K562 (cell line): Measurements from ENCODE around the gene AIFM3. TPM values are rescaled to one million over a fixed set of nuclear protein-coding genes. Genes with fewer than 3 reads are reported as not detected.

Source experiments
- BCOR ChIP-seq: fragments of 450-650 bp; IDR thresholded peaks from 2 replicates; pipeline ENCODE4 v1.6.1; 2016
- CHD7 ChIP-seq: fragments of 200-600 bp; sonication (generic); IDR thresholded peaks from one replicate; pipeline ENCODE4 v1.6.1; 2012; ENCODE audit warnings: mild to moderate bottlenecking, low read depth, low read length, inconsistent platforms
- NFATC3 ChIP-seq: fragments of 450-650 bp; IDR thresholded peaks from 2 replicates; pipeline ENCODE4 v1.6.1; 2017; ENCODE audit warnings: mild to moderate bottlenecking
- RAD51 ChIP-seq: fragments of 450-650 bp; IDR thresholded peaks from 2 replicates; pipeline ENCODE4 v1.7.1; 2016; ENCODE audit warnings: low read depth, mild to moderate bottlenecking, borderline replicate concordance
- SMARCB1 ChIP-seq: IDR thresholded peaks from 2 replicates; pipeline ENCODE4 v1.6.1; 2011; ENCODE audit warnings: improper control_type of control experiment, low read depth; ENCODE audit not compliant: insufficient read length
- SNAPC5 ChIP-seq: fragments of 250-450 bp; sonication (Bioruptor Pico); IDR thresholded peaks from 2 replicates; pipeline ENCODE4 v1.8.0; 2021; ENCODE audit warnings: moderate library complexity, mild to moderate bottlenecking, inconsistent platforms
- TEAD4 ChIP-seq, 2 experiments: sonication (generic) in 1 of 2; formaldehyde crosslinking in 1 of 2; IDR thresholded peaks; 2 replicates each; pipeline versions ENCODE4 v1.6.1 to v1.8.0; 2012 to 2022; ENCODE audit warnings: borderline replicate concordance in 1 of 2, inconsistent platforms in 1 of 2, low read length in 1 of 2, mild to moderate bottlenecking in 1 of 2, missing genetic modification reagents in 1 of 2
- ZBTB5 ChIP-seq: fragments of 450-650 bp; IDR thresholded peaks from 2 replicates; pipeline ENCODE4 v1.6.1; 2017; ENCODE audit warnings: antibody characterized with exemption
- ZHX1 ChIP-seq: fragments of 150-350 bp; conservative IDR thresholded peaks from 2 replicates; pipeline ENCODE4 v1.6.1; 2014; ENCODE audit warnings: low read length
- polyA plus RNA-seq, 8 experiments: library from polyadenylated mRNA; depleted of rRNA in 4 of 8; stranded (reverse) in 5 of 8; unstranded in 3 of 8; fragments of >200 nt; fragmentation: Nextera tagmentation in 2 of 8; fragmentation: Illumina TruSeq in 1 of 8; extraction: Ambion mirVana in 2 of 8; extraction: Trizol in 1 of 8; gene quantifications; 2 replicates each; pipeline versions ENCODE4 v1.2.1 to v1.2.3, GENCODE V29; 2011 to 2014; ENCODE audit warnings: inconsistent platforms in 1 of 8, missing spikeins in 1 of 8
- total RNA-seq, 7 experiments: library from RNA; depleted of rRNA in 6 of 7; stranded (reverse); fragments of >200 nt in 6 of 7; fragmentation: Illumina TruSeq in 2 of 7; extraction: Trizol in 2 of 7; gene quantifications; 2 replicates each; pipeline versions ENCODE4 v1.2.1 to v1.2.3, GENCODE V29; 2011 to 2021; ENCODE audit warnings: low replicate concordance in 1 of 7

The AIFM3 gene
- total and polyA plus RNA-seq, 9 of the 15 experiments (the other 6 are each of a cell fraction or from before 2014, with no cell fraction given) = 0.03 to 0.20 (median 0.07) TPM; not detected in 1

GRCh38 chr22:20937031-20937793 lies 29.8 kb upstream of the AIFM3 start (continued):
- TF ChIP-seq ZBTB5 = no peak
- no peak for TF ChIP-seq NFATC3
- TF ChIP-seq RAD51 = no peak
- TF ChIP-seq CHD7 = no peak
- no peak for TF ChIP-seq TEAD4 (IDR thresholded peaks at IDR 0.05; ENCODE audit: low read length)
- no peak for TF ChIP-seq TEAD4 (CRISPR knock-in tag; IDR thresholded peaks at IDR 0.05; ENCODE audit: borderline replicate concordance)
- TF ChIP-seq BCOR = no peak
- TF ChIP-seq SMARCB1 = no peak
- no peak for TF ChIP-seq SNAPC5
- no peak for TF ChIP-seq ZHX1
